NK-92 (cell line): ENCODE measurements around the gene NEAT1.

Experiments
- DNase-seq: peaks from one replicate; lab custom pipeline; 2025; ENCODE audit not compliant: unreplicated experiment; lab: John Stamatoyannopoulos, UW

Gene NEAT1

GRCh38 chr11:65421794-65422632 lies 585 bp upstream of the NEAT1 start:
- no peak for DNase-seq

- DNase-seq: no peak
Observed at GRCh38 chr11:65423516-65424204, 1.1 kb downstream of the NEAT1 start.

GRCh38 chr11:65424205-65425104 lies 1.9 kb downstream of the NEAT1 start:
- DNase-seq: no peak

- DNase-seq: no peak
Observed at GRCh38 chr11:65425105-65425970, 2.7 kb downstream of the NEAT1 start.

- no peak for DNase-seq
Observed at GRCh38 chr11:65425971-65426838, 3.6 kb downstream of the NEAT1 start.

GRCh38 chr11:65426839-65427690 lies 4.5 kb downstream of the NEAT1 start:
- no peak for DNase-seq

- no peak for DNase-seq
Observed at GRCh38 chr11:65427691-65428577, 5.3 kb downstream of the NEAT1 start.

GRCh38 chr11:65428578-65429067 lies 6.0 kb downstream of the NEAT1 start:
- no peak for DNase-seq

- no peak for DNase-seq
Observed at GRCh38 chr11:65429068-65429681, 6.6 kb downstream of the NEAT1 start.

GRCh38 chr11:65429724-65430405 lies 7.3 kb downstream of the NEAT1 start:
- DNase-seq: no peak

GRCh38 chr11:65430406-65431217 lies 8.0 kb downstream of the NEAT1 start:
- DNase-seq: no peak

GRCh38 chr11:65431451-65432099 lies 9.0 kb downstream of the NEAT1 start:
- no peak for DNase-seq

GRCh38 chr11:65432100-65432650 lies 9.6 kb downstream of the NEAT1 start:
- DNase-seq: no peak

- DNase-seq: no peak
Observed at GRCh38 chr11:65432686-65433582, 10.3 kb downstream of the NEAT1 start.
